Endothelial cell of coronary artery (primary cell): ENCODE results near the gene C1QTNF3. TPM values are rescaled to one million over a fixed set of nuclear protein-coding genes. Genes with fewer than 3 reads are reported as not detected.

ENCODE experiments used
- total RNA-seq: library from RNA; depleted of rRNA; stranded (reverse); fragments of >200 nt; gene quantifications from 2 replicates; pipeline ENCODE4 v1.2.3, GENCODE V29; 2014

Gene C1QTNF3, protein sequence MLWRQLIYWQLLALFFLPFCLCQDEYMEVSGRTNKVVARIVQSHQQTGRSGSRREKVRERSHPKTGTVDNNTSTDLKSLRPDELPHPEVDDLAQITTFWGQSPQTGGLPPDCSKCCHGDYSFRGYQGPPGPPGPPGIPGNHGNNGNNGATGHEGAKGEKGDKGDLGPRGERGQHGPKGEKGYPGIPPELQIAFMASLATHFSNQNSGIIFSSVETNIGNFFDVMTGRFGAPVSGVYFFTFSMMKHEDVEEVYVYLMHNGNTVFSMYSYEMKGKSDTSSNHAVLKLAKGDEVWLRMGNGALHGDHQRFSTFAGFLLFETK
- 0.28 and 0.54 TPM in 2 replicates for total RNA-seq

GRCh38 chr5:34043099-34043876, at the start of gene C1QTNF3:
TSS of gene C1QTNF3 (minus strand) at chr5:34043213. CDS start at chr5:34043125, 88 bp downstream.

DNA sequence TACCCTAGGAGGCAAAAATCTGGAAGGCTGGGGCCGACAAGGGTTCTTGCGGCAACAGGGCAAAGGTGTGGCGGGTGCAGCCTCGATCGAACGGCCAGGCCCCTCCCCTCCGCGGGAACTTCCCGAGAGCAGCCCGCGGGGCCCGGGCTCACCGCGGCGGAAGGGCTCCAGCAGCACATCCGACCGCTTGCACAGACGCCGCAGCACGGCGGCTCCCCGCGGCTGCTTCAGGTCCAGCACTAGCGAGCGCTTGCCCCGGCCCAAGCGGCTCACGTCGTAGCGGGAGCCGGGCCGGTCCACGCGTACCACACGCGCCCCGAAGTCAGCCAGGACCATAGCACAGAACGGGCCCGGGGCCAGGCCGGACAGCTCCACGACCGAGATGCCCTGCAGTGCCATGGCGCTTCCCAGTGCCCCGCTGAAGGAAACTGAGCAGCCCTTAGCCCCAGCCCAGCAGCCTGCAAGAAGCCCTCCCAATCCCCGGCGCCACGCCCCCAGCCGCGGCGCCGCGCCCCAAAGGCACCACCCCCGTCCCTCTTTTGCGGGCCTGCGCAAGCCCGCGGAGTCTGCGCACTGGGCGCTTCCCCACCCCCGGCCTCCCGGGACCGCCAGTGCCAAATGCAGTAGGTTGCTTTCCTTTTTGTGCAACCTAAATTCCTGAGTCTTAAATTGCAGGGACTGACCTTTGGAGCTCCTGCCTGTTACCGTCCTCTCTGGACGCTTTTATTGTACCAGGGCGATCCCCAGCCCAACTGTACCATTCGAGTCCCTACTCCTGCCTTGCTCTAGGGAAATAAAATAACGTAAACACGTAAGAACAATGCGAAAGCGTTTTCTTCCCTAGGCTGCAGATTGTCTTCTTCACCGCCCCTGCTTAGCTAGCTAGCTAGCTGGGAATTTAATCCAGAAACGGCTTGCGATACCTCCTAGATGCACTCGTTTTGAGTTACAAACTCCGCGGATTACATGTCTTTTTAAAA, 35.1 kb downstream of the C1QTNF3 start, which contains the start of gene AMACR:
AMACR (minus strand) TSS at position 430 of the 980 bp plus-strand sequence; CDS start at position 399, 31 bp downstream.

DNA sequence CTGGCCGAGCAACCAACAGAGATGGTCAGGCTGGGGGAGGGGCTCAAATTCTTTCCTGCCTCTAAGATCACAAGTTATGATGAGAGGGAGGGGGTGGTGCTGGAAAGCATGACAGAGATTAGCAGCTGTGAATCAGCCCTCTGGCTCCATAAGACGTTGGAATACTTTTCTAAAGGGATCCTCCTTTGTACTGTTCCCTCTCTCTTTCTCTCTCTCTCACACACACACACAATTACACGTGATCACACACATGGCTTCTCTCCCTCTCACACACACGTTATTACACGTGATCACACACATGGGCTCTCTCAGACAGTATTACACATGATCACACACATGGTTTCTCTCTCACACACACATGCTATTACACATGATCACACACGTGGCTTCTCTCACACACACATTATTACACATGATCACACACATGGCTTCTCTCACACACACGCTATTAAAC, 58.3 kb downstream of the C1QTNF3 start, which contains the start of gene SLC45A2:
SLC45A2 (minus strand) TSS at position 23 of the 454 bp plus-strand sequence. CDS start 110 bp downstream, outside the sequence.

Other genes with a start within 250 kb of the C1QTNF3 start
- gene ADAMTS12, start 151.2 kb downstream of the C1QTNF3 start, total RNA-seq, result 0.09 and 16.9 TPM in 2 replicates
- gene RXFP3, start 106.8 kb downstream of the C1QTNF3 start, total RNA-seq, result 0.09 TPM in 1 of 2 replicates, not detected in the other
- 0.09 TPM in 1 of 2 replicates, not detected in the other for gene SLC45A2, start 58.5 kb downstream of the C1QTNF3 start, total RNA-seq
- gene AMACR, start 35.2 kb downstream of the C1QTNF3 start, total RNA-seq, result 5.6 and 6.7 TPM in 2 replicates